NCI-H2196 (cell line): ENCODE data around the gene CPXM2.

ENCODE experiments used
- DNase-seq: peaks from one replicate; lab custom pipeline; 2025; ENCODE audit not compliant: unreplicated experiment; lab: John Stamatoyannopoulos, UW

Gene CPXM2

GRCh38 chr10:123704076-123704475 lies 187.5 kb downstream of the CPXM2 start:
- DNase-seq, result no peak

GRCh38 chr10:123703195-123703790 lies 188.3 kb downstream of the CPXM2 start:
- no peak for DNase-seq
